ENCODE data around the gene STMN1.

STMN1 gene

DNA sequence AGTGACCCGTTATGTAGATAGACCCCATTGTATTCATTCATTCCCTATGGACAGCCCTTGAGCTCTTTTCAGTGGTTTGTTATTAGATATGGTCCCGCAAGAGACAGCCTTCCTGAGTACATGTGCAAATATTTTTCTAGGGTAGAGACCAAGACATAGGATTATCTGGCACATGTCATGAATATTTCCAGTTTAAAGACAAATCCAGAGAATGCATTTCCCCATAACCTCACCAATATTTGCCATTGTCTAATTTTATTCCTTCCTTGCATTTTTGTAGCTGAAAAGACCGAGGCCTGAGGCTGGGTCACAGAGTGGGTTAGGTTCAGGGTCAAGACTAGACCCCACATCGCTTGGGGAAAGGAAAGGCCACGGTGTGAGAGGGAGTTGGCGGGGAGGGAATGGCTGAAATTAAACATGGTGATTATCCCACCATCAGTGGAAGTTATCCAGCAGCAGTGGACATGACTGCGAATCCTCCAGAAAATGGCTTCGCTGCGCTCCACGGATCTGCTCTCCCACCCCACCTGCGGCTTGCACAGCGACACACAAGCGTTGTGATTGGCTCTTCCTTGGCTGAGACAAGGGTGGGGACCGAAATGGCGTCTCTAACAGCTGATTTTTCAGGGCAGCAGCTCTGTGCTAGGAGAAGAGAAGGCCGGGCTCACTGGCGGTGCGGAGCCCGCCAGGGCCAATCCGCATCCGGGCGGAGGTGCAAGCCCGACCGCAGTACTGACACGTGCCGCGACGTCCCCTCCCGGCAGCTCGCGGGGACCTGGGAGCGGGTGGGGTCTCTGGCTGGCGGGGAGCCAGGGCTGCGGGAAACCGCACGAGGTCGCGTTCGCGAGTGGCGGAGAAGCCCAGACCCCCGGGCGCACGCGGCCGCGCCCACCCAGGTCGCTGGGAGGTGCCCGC is 16.1 kb upstream of the STMN1 start:
- DNase-seq (ENCODE audit: low spot score) = no peak

DNA sequence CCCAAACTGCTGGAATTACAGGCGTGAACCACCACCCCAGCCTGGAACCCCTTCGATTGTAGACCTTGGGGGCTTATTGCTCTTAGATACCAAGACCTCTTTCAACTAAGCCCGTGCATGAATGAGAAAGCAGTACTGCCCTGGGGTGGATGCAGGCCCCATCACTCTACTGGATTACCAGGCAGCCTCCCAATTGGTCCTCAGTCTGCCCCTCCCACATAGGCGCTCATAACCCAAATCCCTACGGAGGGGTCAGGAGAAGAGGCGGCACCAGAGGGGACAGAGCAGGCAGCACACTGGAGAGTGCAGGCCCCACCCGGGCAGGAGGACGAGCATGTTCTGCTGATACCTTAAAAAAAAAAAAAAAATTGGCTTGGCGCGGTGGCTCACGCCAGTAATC is 12.4 kb upstream of the STMN1 start:
- no peak for DNase-seq (ENCODE audit: low spot score)

- no peak for DNase-seq (ENCODE audit: low spot score)
Observed at GRCh38 chr1:25917996-25918395, 11.8 kb upstream of the STMN1 start.

DNA sequence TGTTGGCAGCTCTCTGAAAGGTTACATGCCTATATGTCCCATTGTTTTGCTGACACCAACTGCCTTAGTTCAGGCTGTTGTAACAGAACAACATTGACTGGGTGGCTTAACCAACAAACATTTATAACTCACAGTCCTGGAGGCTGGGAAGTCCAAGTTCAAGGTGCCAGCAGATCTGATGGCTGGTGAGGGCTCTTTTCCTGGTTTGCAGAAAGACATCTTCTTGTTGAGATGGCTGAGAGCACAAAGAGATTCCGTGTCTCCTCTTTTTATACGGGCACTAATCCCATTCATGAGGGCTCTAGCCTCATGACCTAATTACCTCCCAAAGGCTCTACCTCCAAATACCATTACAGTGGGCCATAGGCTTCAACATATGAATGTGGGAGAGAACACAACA is 10.2 kb upstream of the STMN1 start:
- no peak for DNase-seq (ENCODE audit: low spot score)

DNA sequence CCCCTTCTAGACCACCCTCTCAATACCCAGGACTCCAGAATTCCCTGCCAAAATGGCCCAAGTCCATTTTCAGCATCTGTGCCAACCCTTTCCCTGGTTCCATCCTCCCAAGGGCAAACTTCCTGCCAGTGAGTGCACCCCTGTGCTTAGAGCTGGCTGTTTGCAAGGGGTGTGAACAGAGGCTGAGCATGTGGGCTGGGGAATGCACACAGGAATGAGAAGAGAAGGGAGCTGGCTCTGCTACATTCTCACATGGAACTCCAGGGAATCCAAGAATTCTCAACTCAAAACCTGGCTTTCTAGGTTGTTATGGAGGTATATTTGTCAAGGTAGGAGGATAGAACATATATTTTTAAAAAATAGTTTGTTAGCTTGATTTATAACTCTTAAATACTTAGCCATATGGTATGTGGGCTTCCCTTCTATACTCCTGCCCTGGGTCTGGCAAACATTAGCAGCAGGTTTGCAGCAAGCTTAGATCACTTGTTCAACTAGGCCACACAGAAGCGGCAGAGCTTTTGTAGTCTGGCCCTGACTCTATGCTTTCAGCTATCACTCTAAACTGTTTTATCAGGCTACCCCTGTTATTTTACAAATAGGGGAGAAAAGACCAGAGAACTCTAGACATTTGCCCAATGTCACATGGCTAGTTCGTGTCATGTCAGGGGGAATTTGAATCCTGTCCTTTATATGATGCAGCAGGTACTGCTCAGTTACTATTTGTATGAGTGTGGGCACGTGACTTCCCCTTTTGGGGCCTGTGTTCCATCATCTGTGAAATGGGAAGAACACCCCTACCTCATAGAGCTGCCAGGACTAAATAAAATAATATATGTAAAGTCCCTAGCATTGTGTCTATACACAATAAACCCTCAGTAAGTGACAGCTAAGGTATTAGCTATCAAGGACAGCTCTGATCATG is 8.1 kb upstream of the STMN1 start:
- DNase-seq (ENCODE audit: low spot score) = peak; percentile 25

- no peak for DNase-seq (ENCODE audit: low spot score)
Observed at GRCh38 chr1:25913206-25913605, 7.0 kb upstream of the STMN1 start.

- no peak for DNase-seq (ENCODE audit: low spot score)
Observed at GRCh38 chr1:25912076-25912831, 6.0 kb upstream of the STMN1 start.

DNA sequence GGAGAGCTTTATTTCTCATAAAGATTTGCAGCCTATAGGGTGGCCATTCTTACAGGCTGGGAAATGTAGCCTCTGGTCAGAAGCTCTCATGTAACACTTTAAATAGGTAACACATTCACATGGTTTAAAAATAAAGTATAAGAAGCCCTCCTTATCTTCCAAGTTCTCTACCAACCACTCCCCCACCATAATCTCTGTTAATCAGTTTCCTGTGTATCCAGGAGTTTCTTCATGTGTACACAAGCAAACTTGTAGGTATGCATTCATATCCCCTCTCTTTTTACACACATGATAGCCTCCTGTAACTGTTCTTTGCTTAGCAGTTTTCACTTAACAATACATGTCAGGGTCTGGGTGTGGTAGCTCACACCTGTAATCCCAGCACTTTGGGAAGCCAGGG is 4.9 kb upstream of the STMN1 start:
- no peak for DNase-seq (ENCODE audit: low spot score)

GRCh38 chr1:25909040-25909439 is 2.8 kb upstream of the STMN1 start:
- no peak for DNase-seq (ENCODE audit: low spot score)

- no peak for DNase-seq (ENCODE audit: low spot score)
Observed at GRCh38 chr1:25908161-25908560, 1.9 kb upstream of the STMN1 start.

- DNase-seq (ENCODE audit: low spot score) = no peak
Observed at GRCh38 chr1:25907601-25908000, 1.4 kb upstream of the STMN1 start.

GRCh38 chr1:25906644-25907300 is 553 bp upstream of the STMN1 start:
- DNase-seq (ENCODE audit: low spot score) = peak; percentile 19

- DNase-seq (ENCODE audit: low spot score) = peak; percentile 96
Observed at GRCh38 chr1:25904943-25905679, 1.1 kb downstream of the STMN1 start.

DNA sequence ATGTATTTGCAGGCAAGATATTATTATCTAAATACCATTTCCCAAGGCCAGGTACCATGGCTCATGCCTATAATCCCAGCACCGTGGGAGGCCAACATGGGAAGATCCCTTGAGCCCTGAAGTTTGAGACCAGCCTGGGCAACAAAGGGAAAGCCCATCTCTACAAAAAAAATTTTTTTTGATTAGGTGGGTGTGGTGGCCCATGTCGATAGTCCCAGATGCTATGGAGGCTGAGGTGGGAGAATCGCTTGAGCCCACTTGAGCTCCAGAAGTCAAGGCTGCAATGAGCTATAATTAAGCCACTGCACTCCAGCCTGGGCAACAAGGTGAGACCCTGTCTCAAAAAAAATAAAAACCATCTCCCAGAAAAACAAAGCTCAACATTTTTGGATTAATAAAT is 2.2 kb downstream of the STMN1 start:
- no peak for DNase-seq (ENCODE audit: low spot score)

- DNase-seq (ENCODE audit: low spot score) = no peak
Observed at GRCh38 chr1:25902462-25902861, 3.8 kb downstream of the STMN1 start.

- no peak for DNase-seq (ENCODE audit: low spot score)
Observed at GRCh38 chr1:25900219-25900618, 6.0 kb downstream of the STMN1 start.

- DNase-seq (ENCODE audit: low spot score) = no peak
Observed at GRCh38 chr1:25899792-25900191, 6.4 kb downstream of the STMN1 start.

GRCh38 chr1:25898223-25899015 is 7.8 kb downstream of the STMN1 start:
- no peak for DNase-seq (ENCODE audit: low spot score)

DNA sequence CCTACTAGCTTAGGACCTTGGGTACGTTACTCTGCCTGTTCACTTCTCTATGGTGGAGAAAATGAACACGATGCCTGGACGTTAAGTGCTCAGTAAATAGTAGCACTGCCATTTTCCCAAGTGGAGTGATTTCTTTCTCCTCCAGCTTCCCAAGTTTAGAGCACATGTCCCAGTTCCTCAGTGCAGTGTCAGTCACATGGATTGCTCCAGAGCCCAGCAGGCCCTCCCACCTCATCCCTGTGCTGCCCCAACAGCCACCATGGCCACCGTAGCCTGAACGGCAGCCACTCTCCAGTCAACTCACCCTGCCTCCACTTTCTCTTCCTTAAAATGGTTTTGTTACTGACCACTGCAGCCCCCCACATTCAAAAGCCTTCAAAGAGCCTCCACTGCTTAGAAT is 8.5 kb downstream of the STMN1 start:
- no peak for DNase-seq (ENCODE audit: low spot score)

GRCh38 chr1:25896266-25896665 is 10.0 kb downstream of the STMN1 start:
- no peak for DNase-seq (ENCODE audit: low spot score)
